IPS-15b (cell line): ENCODE results near the gene HS6ST1.

Experiments
- H3K27me3 ChIP-seq: one replicate; pipeline ENCODE4 v1.6.1; 2013; ENCODE audit warnings: low read length; ENCODE audit not compliant: control insufficient read depth, insufficient read depth
- H3K36me3 ChIP-seq: one replicate; pipeline ENCODE4 v1.6.1; 2013; ENCODE audit warnings: low read length; ENCODE audit not compliant: control insufficient read depth, insufficient read depth
- H3K4me1 ChIP-seq: one replicate; pipeline ENCODE4 v1.6.1; 2013; ENCODE audit warnings: mild to moderate bottlenecking, low read length; ENCODE audit not compliant: control insufficient read depth, insufficient read depth
- H3K4me3 ChIP-seq: one replicate; pipeline ENCODE4 v1.5.1; 2013; ENCODE audit warnings: low read depth, low read length
- H3K9ac ChIP-seq: one replicate; pipeline ENCODE4 v1.6.1; 2013; ENCODE audit warnings: low read depth, mild to moderate bottlenecking, low read length
- H3K9me3 ChIP-seq: one replicate; pipeline ENCODE4 v1.6.1; 2013; ENCODE audit warnings: mild to moderate bottlenecking, low read length; ENCODE audit not compliant: control insufficient read depth, insufficient read depth

The HS6ST1 gene

GRCh38 chr2:128245813-128246212, 72.9 kb downstream of the HS6ST1 start:
- Histone ChIP-seq H3K27me3 (no peaks in the 10 kb centered on the region), H3K4me1 (no peaks in the 10 kb centered on the region), H3K4me3 (no peak overlapping the region), H3K9ac (no peak overlapping the region), H3K36me3 (no peaks in the 10 kb centered on the region), H3K9me3 (no peaks in the 10 kb centered on the region)

- no peaks in the 10 kb centered on the region for H3K27me3 ChIP-seq
- H3K9me3 ChIP-seq, result no peaks in the 10 kb centered on the region
- H3K4me3 ChIP-seq, result no peak overlapping the region
- H3K36me3 ChIP-seq, result no peaks in the 10 kb centered on the region
- H3K9ac ChIP-seq, result no peak overlapping the region
- no peaks in the 10 kb centered on the region for H3K4me1 ChIP-seq
Measured at GRCh38 chr2:128241896-128242295, 76.8 kb downstream of the HS6ST1 start.

- peaks cover 2% of the 10 kb centered on the region for H3K27me3 ChIP-seq
- H3K36me3 ChIP-seq, result no peaks in the 10 kb centered on the region
- no peak overlapping the region for H3K9ac ChIP-seq
- H3K4me1 ChIP-seq, result peaks cover 2% of the 10 kb centered on the region
- H3K4me3 ChIP-seq, result no peak overlapping the region
- H3K9me3 ChIP-seq, result no peaks in the 10 kb centered on the region
Measured at GRCh38 chr2:128237911-128238697, 80.6 kb downstream of the HS6ST1 start.

GRCh38 chr2:128237081-128237534, 81.6 kb downstream of the HS6ST1 start:
- H3K27me3 ChIP-seq, result peaks cover 9% of the 10 kb centered on the region
- no peak overlapping the region for H3K4me3 ChIP-seq
- H3K9ac ChIP-seq, result no peak overlapping the region
- H3K9me3 ChIP-seq, result no peaks in the 10 kb centered on the region
- peaks cover 2% of the 10 kb centered on the region for H3K4me1 ChIP-seq
- no peaks in the 10 kb centered on the region for H3K36me3 ChIP-seq

GRCh38 chr2:128236491-128237035, 82.1 kb downstream of the HS6ST1 start:
- Histone ChIP-seq H3K9me3 (no peaks in the 10 kb centered on the region), H3K27me3 (peaks cover 9% of the 10 kb centered on the region), H3K36me3 (no peaks in the 10 kb centered on the region), H3K4me3 (no peak overlapping the region), H3K9ac (no peak overlapping the region), H3K4me1 (peaks cover 2% of the 10 kb centered on the region)

GRCh38 chr2:128235581-128235980, 83.1 kb downstream of the HS6ST1 start:
- peaks cover 9% of the 10 kb centered on the region for H3K27me3 ChIP-seq
- H3K9me3 ChIP-seq, result no peaks in the 10 kb centered on the region
- no peak overlapping the region for H3K4me3 ChIP-seq
- no peaks in the 10 kb centered on the region for H3K36me3 ChIP-seq
- no peak overlapping the region for H3K9ac ChIP-seq
- H3K4me1 ChIP-seq, result peaks cover 2% of the 10 kb centered on the region

GRCh38 chr2:128234613-128235012, 84.1 kb downstream of the HS6ST1 start:
- Histone ChIP-seq H3K9me3 (no peaks in the 10 kb centered on the region), H3K36me3 (no peaks in the 10 kb centered on the region), H3K9ac (no peak overlapping the region), H3K27me3 (peaks cover 9% of the 10 kb centered on the region), H3K4me3 (no peak overlapping the region), H3K4me1 (peaks cover 2% of the 10 kb centered on the region)

- no peak overlapping the region for H3K9ac ChIP-seq
- peaks cover 9% of the 10 kb centered on the region for H3K27me3 ChIP-seq
- no peaks in the 10 kb centered on the region for H3K9me3 ChIP-seq
- peaks cover 2% of the 10 kb centered on the region for H3K4me1 ChIP-seq
- H3K4me3 ChIP-seq, result peak overlapping the region; percentile 39
- no peaks in the 10 kb centered on the region for H3K36me3 ChIP-seq
Measured at GRCh38 chr2:128233790-128234395, 84.8 kb downstream of the HS6ST1 start.

GRCh38 chr2:128232965-128233789, 85.5 kb downstream of the HS6ST1 start:
- Histone ChIP-seq H3K36me3 (no peaks in the 10 kb centered on the region), H3K4me3 (peak overlapping the region; percentile 67), H3K4me1 (peaks cover 2% of the 10 kb centered on the region), H3K9ac (peak overlapping the region; percentile 65), H3K9me3 (no peaks in the 10 kb centered on the region), H3K27me3 (peaks cover 9% of the 10 kb centered on the region)

GRCh38 chr2:128228894-128229293, 89.8 kb downstream of the HS6ST1 start:
- Histone ChIP-seq H3K9me3 (no peaks in the 10 kb centered on the region), H3K36me3 (no peaks in the 10 kb centered on the region), H3K9ac (no peak overlapping the region), H3K4me1 (peaks cover under 1% of the 10 kb centered on the region), H3K27me3 (peaks cover 7% of the 10 kb centered on the region), H3K4me3 (no peak overlapping the region)

- Histone ChIP-seq H3K9me3 (no peaks in the 10 kb centered on the region), H3K27me3 (peaks cover 7% of the 10 kb centered on the region), H3K36me3 (no peaks in the 10 kb centered on the region), H3K9ac (no peak overlapping the region), H3K4me1 (no peaks in the 10 kb centered on the region), H3K4me3 (no peak overlapping the region)
Measured at GRCh38 chr2:128227862-128228261, 90.8 kb downstream of the HS6ST1 start.
